NCI-H2107 treated with DMSO at 0.1 percent for 48 hours (cell line): Measurements from ENCODE around the gene TMEM14C.

Experiments used
- DNase-seq: peaks from one replicate; lab custom pipeline; 2025; ENCODE audit not compliant: unreplicated experiment; lab: John Stamatoyannopoulos, UW

Gene TMEM14C

GRCh38 chr6:10722820-10723566 is at the start of gene TMEM14C:
TMEM14C (plus strand) TSS chr6:10723070; CDS start chr6:10724614, 1,544 bp downstream.
- DNase-seq, result peak; percentile 87

- DNase-seq, result no peak
Observed at GRCh38 chr6:10676403-10676802, 46.5 kb upstream of the TMEM14C start.

- no peak for DNase-seq
Observed at GRCh38 chr6:10678456-10678855, 44.4 kb upstream of the TMEM14C start.

GRCh38 chr6:10681795-10682194 is 41.1 kb upstream of the TMEM14C start:
- DNase-seq, result no peak

- no peak for DNase-seq
Observed at GRCh38 chr6:10682355-10682988, 40.4 kb upstream of the TMEM14C start.

GRCh38 chr6:10684618-10685017 is 38.3 kb upstream of the TMEM14C start:
- DNase-seq, result no peak

- DNase-seq, result no peak
Observed at GRCh38 chr6:10685092-10685915, 37.6 kb upstream of the TMEM14C start.

- no peak for DNase-seq
Observed at GRCh38 chr6:10686901-10687300, 36.0 kb upstream of the TMEM14C start.

GRCh38 chr6:10687582-10687981 is 35.3 kb upstream of the TMEM14C start:
- no peak for DNase-seq

GRCh38 chr6:10690651-10691445 is 32.0 kb upstream of the TMEM14C start:
- no peak for DNase-seq

- DNase-seq, result no peak
Observed at GRCh38 chr6:10692965-10693538, 29.8 kb upstream of the TMEM14C start.

- peak; percentile 73 for DNase-seq
Observed at GRCh38 chr6:10694302-10695085, 28.4 kb upstream of the TMEM14C start, which contains the start of the genes C6orf52 and PAK1IP1. C6orf52 (minus strand) TSS chr6:10694616; CDS start chr6:10687550, 7,066 bp downstream. PAK1IP1 (plus strand) TSS chr6:10694972; CDS start chr6:10694986, 14 bp downstream.

- no peak for DNase-seq
Observed at GRCh38 chr6:10695086-10695657, 27.7 kb upstream of the TMEM14C start.

- no peak for DNase-seq
Observed at GRCh38 chr6:10696655-10697054, 26.2 kb upstream of the TMEM14C start.

GRCh38 chr6:10713962-10714361 is 8.9 kb upstream of the TMEM14C start:
- no peak for DNase-seq

GRCh38 chr6:10719296-10719963 is 3.4 kb upstream of the TMEM14C start:
- DNase-seq, result no peak

GRCh38 chr6:10719964-10720264 is 3.0 kb upstream of the TMEM14C start:
- DNase-seq, result no peak

- DNase-seq, result no peak
Observed at GRCh38 chr6:10720265-10720959, 2.5 kb upstream of the TMEM14C start.
